SK-N-SH (cell line): Measurements from ENCODE around the gene TEKT5.

Experiments
- CTCF ChIP-seq: fragments of 200-600 bp; sonication (generic); IDR thresholded peaks from 2 replicates; pipeline ENCODE4 v1.6.1; 2017; ENCODE audit warnings: antibody characterized with exemption, mild to moderate bottlenecking, moderate library complexity
- GATA2 ChIP-seq: sonication (generic); formaldehyde crosslinking; IDR thresholded peaks from 2 replicates; pipeline ENCODE4 v1.5.0; 2020; ENCODE audit warnings: mild to moderate bottlenecking, missing genetic modification reagents
- NRF1 ChIP-seq: IDR thresholded peaks from 2 replicates; pipeline ENCODE4 v1.6.1; 2012; ENCODE audit warnings: low read depth, mild to moderate bottlenecking, low read length
- PBX3 ChIP-seq: IDR thresholded peaks from 2 replicates; pipeline ENCODE4; 2012
- POLR2AphosphoS5 ChIP-seq: IDR thresholded peaks from 2 replicates; pipeline ENCODE4 v1.6.1; 2012; ENCODE audit warnings: low read depth, low read length
- RCOR1 ChIP-seq: fragments of 150-350 bp; IDR thresholded peaks from 2 replicates; pipeline ENCODE4 v1.6.1; 2017; ENCODE audit warnings: antibody characterized with exemption, low read length
- YY1 ChIP-seq: IDR thresholded peaks from 2 replicates; pipeline ENCODE4 v1.4.0; 2012; ENCODE audit warnings: low read depth, mild to moderate bottlenecking

GRCh38 chr16:10616419-10616755 is 78.3 kb downstream of the TEKT5 start:
- TF ChIP-seq YY1 (no peak), GATA2 (CRISPR knock-in tag) (no peak), CTCF (no peak), PBX3 (no peak), NRF1 (no peak), POLR2AphosphoS5 (no peak), RCOR1 (no peak)
